Thoracic aorta (tissue), 2 donors: Measurements from ENCODE around the gene TPD52L2. TPM values are rescaled to one million over a fixed set of nuclear protein-coding genes. Genes with fewer than 3 reads are reported as not detected.

Source experiments
- ATAC-seq: fragments of 150-250 bp; one replicate; pipeline ENCODE4 v1.8.0; 2017; ENCODE audit warnings: low read depth; ENCODE audit not compliant: insufficient number of reproducible peaks, low FRiP score
- DNase-seq: peaks from one replicate; pipeline ENCODE4 v3.0.0-alpha.2; 2020; ENCODE audit warnings: low spot score
- H3K27ac ChIP-seq, 2 donors: fragments of 200-600 bp; sonication (generic); 1 replicate in 1 of 2; 2 replicates in 1 of 2; pipeline ENCODE4 v1.5.1; 2016; ENCODE audit warnings: mild to moderate bottlenecking in 2 of 2, moderate library complexity in 2 of 2
- H3K27me3 ChIP-seq: fragments of 200-600 bp; sonication (generic); replicated peaks from 2 replicates; pipeline ENCODE4 v1.6.0; 2016; ENCODE audit warnings: mild to moderate bottlenecking; ENCODE audit not compliant: insufficient read depth
- H3K36me3 ChIP-seq: fragments of 200-600 bp; sonication (generic); one replicate; pipeline ENCODE4 v1.5.1; 2016
- H3K4me1 ChIP-seq, 2 donors: fragments of 200-600 bp; sonication (generic); 1 replicate in 1 of 2; 2 replicates in 1 of 2; pipeline versions ENCODE4 v1.5.1 to v1.6.0; 2016; ENCODE audit warnings: low read depth in 2 of 2, mild to moderate bottlenecking in 1 of 2; ENCODE audit not compliant: control insufficient read depth in 1 of 2
- H3K4me3 ChIP-seq: fragments of 200-600 bp; sonication (generic); 2 replicates; pipeline ENCODE4 v1.5.1; 2016; ENCODE audit warnings: mild to moderate bottlenecking
- H3K9me3 ChIP-seq: fragments of 200-600 bp; sonication (generic); 2 replicates; pipeline ENCODE4 v1.5.1; 2016
- CTCF ChIP-seq: fragments of 200-600 bp; sonication (generic); IDR thresholded peaks from one replicate; pipeline ENCODE4 v1.5.1; 2019; ENCODE audit warnings: antibody characterized with exemption
- total RNA-seq, 2 donors: library from RNA; depleted of rRNA; stranded (reverse); fragments of >200 nt; gene quantifications; one replicate each; pipeline versions ENCODE4 v1.1.0 to v1.2.3, GENCODE V29; 2016

The TPD52L2 gene
- total RNA-seq, 2 donors from 2014 or later, result 106 to 159 TPM

DNA sequence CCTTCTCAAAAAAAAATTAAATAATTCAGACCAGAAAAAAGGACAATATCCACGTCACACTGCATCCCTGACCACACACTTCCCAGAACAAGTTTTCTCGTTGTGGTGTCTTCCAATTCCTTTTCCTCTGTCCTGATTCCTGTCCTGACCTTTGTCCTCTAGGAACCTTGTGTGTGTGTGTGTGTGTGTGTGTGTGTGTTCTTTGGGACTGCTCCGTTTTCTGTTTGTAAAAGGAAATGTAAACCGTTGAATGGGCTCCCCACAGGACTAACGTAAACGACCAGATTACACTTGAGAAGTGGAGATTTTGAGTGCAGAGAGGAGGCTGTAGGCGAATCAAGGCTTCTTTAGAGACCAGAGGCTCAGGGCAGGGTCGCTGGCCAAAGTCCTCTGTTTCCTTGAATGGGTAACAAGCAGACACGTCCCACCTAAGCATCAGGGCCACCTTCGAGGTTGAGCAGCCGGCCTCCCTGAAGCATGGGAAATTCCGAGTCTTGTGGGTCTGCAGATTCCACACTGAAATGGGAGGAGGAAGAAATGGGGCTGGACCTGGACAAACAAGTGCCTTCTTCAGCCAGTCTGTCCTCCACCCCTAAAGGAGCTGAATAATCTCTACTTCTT, 41.3 kb upstream of the TPD52L2 start:
- Histone ChIP-seq H3K27me3 (no peaks in the 10 kb centered on the region), H3K4me3 (no peak overlapping the region), H3K27ac (no peak overlapping the region), H3K4me1 (peaks cover 0 to 3% of the 10 kb centered on the region in 2 donors), H3K36me3 (no peaks in the 10 kb centered on the region), H3K9me3 (no peaks in the 10 kb centered on the region)
- no peak for DNase-seq
- ATAC-seq, result no peak
- TF ChIP-seq CTCF, result no peak

- no peak for TF ChIP-seq CTCF
- no peak overlapping the region for H3K4me3 ChIP-seq
- peaks cover 0 to 14% of the 10 kb centered on the region in 2 donors for H3K4me1 ChIP-seq
- ATAC-seq (no peak), DNase-seq (no peak)
- H3K27ac ChIP-seq, result no peak overlapping the region
- H3K9me3 ChIP-seq, result no peaks in the 10 kb centered on the region
- no peaks in the 10 kb centered on the region for H3K36me3 ChIP-seq
- no peaks in the 10 kb centered on the region for H3K27me3 ChIP-seq
These were observed 39.5 kb upstream of the TPD52L2 start for GRCh38 chr20:63825331-63826118.

- no peaks in the 10 kb centered on the region for H3K36me3 ChIP-seq
- no peak for DNase-seq
- no peak overlapping the region for H3K4me3 ChIP-seq
- H3K27ac ChIP-seq, result no peak overlapping the region
- ATAC-seq, result no peak
- H3K27me3 ChIP-seq, result no peaks in the 10 kb centered on the region
- no peak for TF ChIP-seq CTCF
- no peaks in the 10 kb centered on the region for H3K9me3 ChIP-seq
- peaks cover 0 to 18% of the 10 kb centered on the region in 2 donors for H3K4me1 ChIP-seq
These were observed 38.3 kb upstream of the TPD52L2 start for GRCh38 chr20:63826753-63827152.

DNA sequence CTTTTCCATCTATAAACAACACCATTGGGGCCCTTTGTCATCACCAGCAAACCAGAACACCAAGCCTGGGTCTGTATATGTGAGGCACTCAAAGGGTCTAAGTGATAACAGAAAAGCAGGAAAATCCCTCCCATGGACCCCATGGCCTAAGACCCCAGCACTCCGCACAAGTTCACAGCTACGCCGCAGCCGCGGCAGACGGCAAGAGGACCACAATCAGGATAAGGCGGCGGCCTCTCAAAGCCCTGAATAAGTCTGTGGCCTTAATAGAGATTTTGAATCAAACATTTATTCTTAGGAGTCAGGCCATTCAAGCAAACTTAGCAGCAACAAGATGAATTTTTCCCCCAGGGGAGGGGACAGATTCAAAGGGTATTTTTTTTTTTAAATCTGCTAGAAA, 36.9 kb upstream of the TPD52L2 start:
- ATAC-seq (no peak), DNase-seq (no peak)
- Histone ChIP-seq H3K4me1 (peaks cover 0 to 25% of the 10 kb centered on the region in 2 donors), H3K9me3 (no peaks in the 10 kb centered on the region), H3K4me3 (no peak overlapping the region), H3K27me3 (no peaks in the 10 kb centered on the region), H3K27ac (no peak overlapping the region), H3K36me3 (no peaks in the 10 kb centered on the region)
- no peak for TF ChIP-seq CTCF

DNA sequence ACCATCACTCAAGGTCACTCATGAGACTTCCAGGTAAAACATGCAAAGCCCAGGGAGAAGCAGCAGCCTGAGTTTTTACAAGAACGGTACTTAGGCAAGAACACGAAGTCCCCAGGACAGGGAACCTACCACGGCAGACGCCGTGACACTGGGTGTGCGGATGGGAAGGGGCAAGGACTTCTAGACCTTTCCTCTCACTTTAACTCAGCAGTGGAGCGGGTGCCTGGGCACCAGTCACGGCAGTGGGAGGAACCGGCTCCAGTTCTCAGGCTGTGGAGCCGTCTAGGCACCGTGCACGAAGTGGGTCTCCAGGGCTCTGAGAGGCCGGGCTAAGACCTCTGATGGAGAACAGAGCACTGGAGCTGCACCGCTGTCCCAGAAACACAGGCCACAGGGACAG, 36.5 kb upstream of the TPD52L2 start:
- H3K4me3 ChIP-seq, result no peak overlapping the region
- TF ChIP-seq CTCF, result no peak
- H3K36me3 ChIP-seq, result no peaks in the 10 kb centered on the region
- no peak for DNase-seq
- H3K27ac ChIP-seq, result no peak overlapping the region
- H3K27me3 ChIP-seq, result no peaks in the 10 kb centered on the region
- no peaks in the 10 kb centered on the region for H3K9me3 ChIP-seq
- no peak for ATAC-seq
- peaks cover 0 to 26% of the 10 kb centered on the region in 2 donors for H3K4me1 ChIP-seq
